Endothelial cell of umbilical vein (primary cell): ENCODE data around the gene RETSAT.

Source experiments
- EZH2 ChIP-seq: IDR thresholded peaks from 2 replicates; pipeline ENCODE4 v1.6.1; 2012; ENCODE audit warnings: borderline replicate concordance, low read depth, mild to moderate bottlenecking, moderate library complexity, low read length, inconsistent platforms; ENCODE audit not compliant: severe bottlenecking
- POLR2A ChIP-seq: IDR thresholded peaks from 2 replicates; pipeline ENCODE4 v1.6.1; 2012; ENCODE audit warnings: low read depth, mild to moderate bottlenecking, control low read depth, low read length
- POLR2AphosphoS5 ChIP-seq: IDR thresholded peaks from 2 replicates; pipeline ENCODE4 v1.6.1; 2012; ENCODE audit warnings: low read depth, mild to moderate bottlenecking, control low read depth, low read length, moderate library complexity; ENCODE audit not compliant: insufficient read depth
- TF ChIP-seq, protein P1 (sequence below), 2 donors: IDR thresholded peaks; 1 replicate in 1 of 2; 2 replicates in 1 of 2; pipeline ENCODE4 v1.5.1; 2011; ENCODE audit warnings: low read length in 2 of 2, mild to moderate bottlenecking in 2 of 2, moderate library complexity in 2 of 2, control low read depth in 1 of 2, inconsistent platforms in 1 of 2, low read depth in 1 of 2; ENCODE audit not compliant: insufficient read depth in 1 of 2; ENCODE audit errors: extremely low read depth in 1 of 2

DNA sequence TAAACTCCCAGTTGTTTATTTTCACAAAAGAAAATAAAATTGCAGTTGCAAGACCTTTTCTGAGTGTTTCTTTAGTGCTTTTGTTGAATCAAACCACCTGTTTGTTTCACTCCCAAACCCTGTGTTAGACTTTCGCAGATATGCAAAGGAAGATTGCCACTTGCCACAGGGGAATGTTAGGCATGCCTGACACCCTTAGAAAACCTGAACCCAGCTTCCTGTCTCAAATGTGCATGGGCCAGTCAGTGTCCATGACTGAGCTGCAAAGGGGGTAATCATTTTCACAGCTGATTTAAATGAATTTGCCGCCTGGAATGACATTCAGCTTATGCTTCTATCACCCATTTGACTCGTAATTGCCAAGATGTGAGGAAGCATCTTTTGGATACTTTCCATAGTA, 44.0 kb downstream of the RETSAT start:
- TF ChIP-seq, protein P1, sequence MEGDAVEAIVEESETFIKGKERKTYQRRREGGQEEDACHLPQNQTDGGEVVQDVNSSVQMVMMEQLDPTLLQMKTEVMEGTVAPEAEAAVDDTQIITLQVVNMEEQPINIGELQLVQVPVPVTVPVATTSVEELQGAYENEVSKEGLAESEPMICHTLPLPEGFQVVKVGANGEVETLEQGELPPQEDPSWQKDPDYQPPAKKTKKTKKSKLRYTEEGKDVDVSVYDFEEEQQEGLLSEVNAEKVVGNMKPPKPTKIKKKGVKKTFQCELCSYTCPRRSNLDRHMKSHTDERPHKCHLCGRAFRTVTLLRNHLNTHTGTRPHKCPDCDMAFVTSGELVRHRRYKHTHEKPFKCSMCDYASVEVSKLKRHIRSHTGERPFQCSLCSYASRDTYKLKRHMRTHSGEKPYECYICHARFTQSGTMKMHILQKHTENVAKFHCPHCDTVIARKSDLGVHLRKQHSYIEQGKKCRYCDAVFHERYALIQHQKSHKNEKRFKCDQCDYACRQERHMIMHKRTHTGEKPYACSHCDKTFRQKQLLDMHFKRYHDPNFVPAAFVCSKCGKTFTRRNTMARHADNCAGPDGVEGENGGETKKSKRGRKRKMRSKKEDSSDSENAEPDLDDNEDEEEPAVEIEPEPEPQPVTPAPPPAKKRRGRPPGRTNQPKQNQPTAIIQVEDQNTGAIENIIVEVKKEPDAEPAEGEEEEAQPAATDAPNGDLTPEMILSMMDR (IDR thresholded peaks at IDR 0.05; ENCODE audit: extremely low read depth in 1 of 2, insufficient read depth in 1 of 2, low read depth in 1 of 2, low read length in 2 of 2) = no peak
- no peak for TF ChIP-seq POLR2A
- TF ChIP-seq EZH2 = no peak
- no peak for TF ChIP-seq POLR2AphosphoS5
